OCI-LY7 (cell line): ENCODE data around the gene ESD.

Experiments
- CTCF ChIP-seq: fragments of 200-600 bp; sonication (generic); conservative IDR thresholded peaks from 2 replicates; pipeline ENCODE4 v1.5.1; 2014; ENCODE audit warnings: mild to moderate bottlenecking, antibody characterized with exemption, low read length, moderate library complexity, mixed read lengths
- EZH2phosphoT487 ChIP-seq: fragments of 200-600 bp; sonication (generic); IDR thresholded peaks from 2 replicates; pipeline ENCODE4 v1.6.1; 2018; ENCODE audit warnings: low read depth, borderline replicate concordance, mild to moderate bottlenecking, mixed run types, antibody characterized with exemption, low read length, moderate library complexity, mixed read lengths

GRCh38 chr13:46797501-46798237, 708 bp upstream of the ESD start:
- TF ChIP-seq CTCF (no peak), EZH2phosphoT487 (no peak)
